HG03039 (cell line): Measurements from ENCODE around the gene P4HA2.
"Not testable (repeated sequence)": the region's sequence is repeated elsewhere in the genome, so short reads cannot be mapped to it uniquely, and the experiment has no call there.

ENCODE experiments used
- ATAC-seq: cut with Tn5 transposase; IDR thresholded peaks from one replicate; pipeline ENCODE4 v1.9.1; 2021; ENCODE audit warnings: mild to moderate bottlenecking, moderate library complexity; ENCODE audit not compliant: unreplicated experiment

P4HA2 gene

GRCh38 chr5:132161574-132162326, 65.9 kb downstream of the P4HA2 start:
- ATAC-seq: not testable (repeated sequence)

- ATAC-seq: no peak
Measured at GRCh38 chr5:132156413-132156812, 71.2 kb downstream of the P4HA2 start.

DNA sequence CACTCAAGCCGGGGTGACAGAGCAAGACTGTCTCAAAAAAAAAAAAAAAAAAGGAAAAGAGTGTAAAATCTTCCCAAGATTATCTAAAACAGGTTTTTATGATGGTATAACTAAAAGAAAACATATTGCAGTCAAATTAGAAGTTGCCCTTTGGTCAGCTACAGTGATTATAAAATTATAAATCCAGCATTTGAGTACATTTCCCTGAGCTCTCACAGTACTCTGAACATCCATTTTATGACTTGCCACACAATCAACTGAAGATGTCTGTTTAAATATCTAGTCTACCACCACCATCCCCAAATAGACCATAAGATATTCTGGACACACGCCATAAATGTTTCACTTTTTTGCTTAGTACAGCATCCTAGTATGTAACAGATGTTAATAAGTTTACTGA, 77.1 kb downstream of the P4HA2 start:
- no peak for ATAC-seq

DNA sequence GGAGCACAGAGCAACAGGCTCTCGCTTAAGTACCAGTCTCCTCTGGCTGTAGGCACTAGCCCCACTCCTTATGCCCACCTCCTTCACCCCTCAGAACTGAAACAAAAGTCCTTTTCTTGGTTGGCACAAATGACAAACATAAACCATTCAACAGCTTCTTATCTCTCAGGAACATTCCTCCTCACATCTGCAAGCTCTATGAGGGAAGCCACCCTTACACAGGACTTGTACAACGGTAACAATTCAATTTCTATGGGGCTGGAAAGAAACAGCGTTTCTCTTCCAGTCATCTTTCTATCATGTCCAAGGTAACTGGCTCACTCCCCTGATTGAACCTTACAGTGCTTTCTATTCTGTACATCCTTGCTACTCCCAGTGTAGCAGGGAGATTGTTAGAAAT, 80.0 kb downstream of the P4HA2 start:
- ATAC-seq: no peak

DNA sequence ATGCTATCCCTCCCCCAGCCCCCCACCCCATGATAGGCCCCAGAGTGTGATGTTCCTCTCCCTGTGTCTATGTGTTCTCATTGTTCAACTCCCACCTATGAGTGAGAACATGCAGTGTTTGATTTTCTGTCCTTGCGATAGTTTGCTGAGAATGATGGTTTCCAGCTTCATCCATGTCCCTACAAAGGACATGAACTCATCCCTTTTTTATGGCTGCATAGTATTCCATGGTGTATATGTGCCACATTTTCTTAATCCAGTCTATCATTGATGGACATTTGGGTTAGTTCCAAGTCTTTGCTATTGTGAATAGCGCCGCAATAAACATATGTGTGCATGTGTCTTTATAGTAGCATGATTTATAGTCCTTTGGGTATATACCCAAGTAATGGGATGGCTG, 82.3 kb downstream of the P4HA2 start:
- ATAC-seq: not testable (repeated sequence)

DNA sequence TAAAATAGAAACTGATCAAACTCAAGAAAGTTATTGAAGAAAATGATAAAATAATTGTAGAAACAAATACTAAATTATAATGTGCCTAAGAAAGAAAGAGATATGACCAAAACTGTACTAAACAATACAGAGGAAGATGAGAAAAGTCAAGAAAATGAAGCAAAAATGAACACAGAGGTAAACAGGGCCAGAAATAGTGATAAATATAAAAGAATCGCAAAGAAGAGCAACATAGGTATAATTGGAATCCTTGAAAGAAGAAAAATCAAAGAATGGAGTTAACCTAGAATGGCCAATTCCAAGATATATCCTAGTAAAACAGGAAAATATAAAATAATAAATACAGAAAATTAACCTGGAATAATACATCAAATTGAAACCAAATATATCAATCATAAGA, 84.5 kb downstream of the P4HA2 start:
- no peak for ATAC-seq

GRCh38 chr5:132142459-132142858, 85.2 kb downstream of the P4HA2 start:
- ATAC-seq: no peak
